ENCODE results near the gene POTEI. TPM values are rescaled to one million over a fixed set of nuclear protein-coding genes. Genes with fewer than 3 reads are reported as not detected.
"Not testable (repeated sequence)": the region's sequence is repeated elsewhere in the genome, so short reads cannot be mapped to it uniquely, and the experiment has no call there.

POTEI gene
- total RNA-seq, 1 experiment from 2014 or later: 1.2 TPM

DNA sequence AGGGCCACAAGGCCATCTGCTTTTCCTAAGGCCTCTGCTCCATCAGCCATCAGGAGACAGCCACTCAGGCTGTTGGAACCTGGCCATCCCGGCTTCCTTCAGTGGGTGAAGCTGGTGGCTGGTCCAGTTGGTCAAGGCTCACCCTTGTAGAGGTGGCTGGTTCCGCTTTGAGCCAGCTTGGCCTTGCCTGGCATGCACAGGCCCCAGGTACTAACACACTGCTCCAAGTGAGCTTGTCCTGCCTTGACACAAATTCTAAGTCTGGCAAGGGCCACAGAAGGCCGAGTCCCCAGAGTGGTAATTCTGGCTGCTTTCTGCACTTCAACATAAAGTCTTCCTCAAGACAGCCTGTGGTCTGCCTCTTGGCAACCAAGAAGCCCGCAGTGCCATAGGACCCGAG is 56.2 kb downstream of the POTEI start:
- WGBS (ENCODE audit: extremely low coverage, insufficient read length, low lambda C conversion rate): no CpG with 5 or more reads among the region's 5 CpGs

DNA sequence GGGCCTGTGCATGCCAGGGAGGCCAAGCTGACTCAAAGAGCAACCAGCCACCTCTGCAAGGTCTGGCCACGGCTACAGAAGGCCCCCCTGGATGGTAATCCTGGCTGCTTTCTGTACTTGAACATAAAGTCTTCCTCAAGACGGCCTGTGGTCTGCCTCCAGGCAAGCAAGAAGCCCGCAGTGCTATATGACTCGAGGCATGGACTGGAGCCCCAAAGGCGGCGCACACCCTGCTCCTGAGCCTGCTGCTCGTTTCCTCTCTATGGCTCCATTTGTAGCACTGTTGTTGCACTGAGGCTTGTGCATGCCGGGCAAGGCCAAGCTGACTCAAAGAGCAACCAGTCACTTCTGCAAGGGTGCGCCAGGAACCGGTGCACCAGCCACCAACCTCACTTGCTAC is 57.3 kb downstream of the POTEI start:
- H3K56ac ChIP-seq (ENCODE audit: insufficient read length, low read depth, low read length); H2BK12ac ChIP-seq (ENCODE audit: insufficient read length, low read depth, low read length); H3K4ac ChIP-seq (ENCODE audit: low read depth, low read length); H3K18ac ChIP-seq (ENCODE audit: insufficient read length, low read depth, low read length); H2BK5ac ChIP-seq (ENCODE audit: insufficient read length, low read length); H3K27me3 ChIP-seq (ENCODE audit: insufficient read depth, low read length); H3K79me1 ChIP-seq (ENCODE audit: insufficient read depth, low read depth, low read length, poor library complexity, severe bottlenecking); H2BK20ac ChIP-seq (ENCODE audit: low read depth, low read length, poor library complexity, severe bottlenecking); H3T11ph ChIP-seq (ENCODE audit: low read length); DNase-seq; H3K79me2 ChIP-seq (ENCODE audit: insufficient read depth, low read length); H3K27ac Mint-ChIP-seq; H3K4me1 ChIP-seq (ENCODE audit: insufficient read depth, low read length); H4K8ac ChIP-seq (replicated peaks; ENCODE audit: insufficient read length, low read depth, low read length); H3K23me2 ChIP-seq (ENCODE audit: insufficient read length, low read depth, low read length, poor library complexity, severe bottlenecking); H3K27me3 Mint-ChIP-seq (ENCODE audit: low read depth); H3K14ac ChIP-seq (ENCODE audit: insufficient read depth, low read length); H3K23ac ChIP-seq (ENCODE audit: insufficient read length, low read depth, low read length); H3K36me3 Mint-ChIP-seq (ENCODE audit: insufficient read depth in 1 of 3, low read depth in 3 of 3); H2AFZ ChIP-seq (ENCODE audit: low read length); H2AK5ac ChIP-seq (ENCODE audit: insufficient read length, low read length); H2BK15ac ChIP-seq (ENCODE audit: low read depth, low read length); H2BK120ac ChIP-seq (ENCODE audit: low read depth, low read length, poor library complexity, severe bottlenecking); H3K9me3 Mint-ChIP-seq; H4K5ac ChIP-seq (ENCODE audit: insufficient read length, low read depth, low read length); H3K4me3 Mint-ChIP-seq; H3K4me1 Mint-ChIP-seq; H3K9me3 ChIP-seq (ENCODE audit: control insufficient read depth, low read depth, low read length); H4K20me1 ChIP-seq (ENCODE audit: control insufficient read depth, insufficient read depth, insufficient read length); H3K4me2 ChIP-seq (ENCODE audit: insufficient read depth, insufficient read length, low read length); H4K91ac ChIP-seq (ENCODE audit: insufficient read length, low read depth, low read length); H3K27ac ChIP-seq (ENCODE audit: insufficient read length, low read depth, low read length); H3K9ac ChIP-seq (ENCODE audit: extremely low read depth, insufficient read length, low read length): not testable (repeated sequence)
- WGBS (ENCODE audit: extremely low coverage, insufficient read length, low lambda C conversion rate): no CpG with 5 or more reads among the region's 10 CpGs

More for the DNA sequence above, 56.2 kb downstream of the POTEI start:
- not testable (repeated sequence) for H3K9ac ChIP-seq (ENCODE audit: extremely low read depth, insufficient read length, low read length); H3K4me3 Mint-ChIP-seq; H4K5ac ChIP-seq (ENCODE audit: insufficient read length, low read depth, low read length); H3K23ac ChIP-seq (ENCODE audit: insufficient read length, low read depth, low read length); H3K14ac ChIP-seq (ENCODE audit: insufficient read depth, low read length); H3K27me3 ChIP-seq (ENCODE audit: insufficient read depth, low read length); H3T11ph ChIP-seq (ENCODE audit: low read length); H3K79me2 ChIP-seq (ENCODE audit: insufficient read depth, low read length); H2BK12ac ChIP-seq (ENCODE audit: insufficient read length, low read depth, low read length); H2BK5ac ChIP-seq (ENCODE audit: insufficient read length, low read length); H3K9me3 ChIP-seq (ENCODE audit: control insufficient read depth, low read depth, low read length); H4K20me1 ChIP-seq (ENCODE audit: control insufficient read depth, insufficient read depth, insufficient read length); H3K27ac ChIP-seq (ENCODE audit: insufficient read length, low read depth, low read length); H3K27me3 Mint-ChIP-seq (ENCODE audit: low read depth); H3K4me1 Mint-ChIP-seq; H3K4me2 ChIP-seq (ENCODE audit: insufficient read depth, insufficient read length, low read length); H3K27ac Mint-ChIP-seq; H2BK120ac ChIP-seq (ENCODE audit: low read depth, low read length, poor library complexity, severe bottlenecking); H2AFZ ChIP-seq (ENCODE audit: low read length); H3K18ac ChIP-seq (ENCODE audit: insufficient read length, low read depth, low read length); H4K8ac ChIP-seq (replicated peaks; ENCODE audit: insufficient read length, low read depth, low read length); H3K79me1 ChIP-seq (ENCODE audit: insufficient read depth, low read depth, low read length, poor library complexity, severe bottlenecking); H3K4ac ChIP-seq (ENCODE audit: low read depth, low read length); H4K91ac ChIP-seq (ENCODE audit: insufficient read length, low read depth, low read length); H3K4me1 ChIP-seq (ENCODE audit: insufficient read depth, low read length); H2AK5ac ChIP-seq (ENCODE audit: insufficient read length, low read length); H3K9me3 Mint-ChIP-seq; H3K36me3 Mint-ChIP-seq (ENCODE audit: insufficient read depth in 1 of 3, low read depth in 3 of 3); H3K23me2 ChIP-seq (ENCODE audit: insufficient read length, low read depth, low read length, poor library complexity, severe bottlenecking); H2BK20ac ChIP-seq (ENCODE audit: low read depth, low read length, poor library complexity, severe bottlenecking); H3K56ac ChIP-seq (ENCODE audit: insufficient read length, low read depth, low read length); H2BK15ac ChIP-seq (ENCODE audit: low read depth, low read length)
- peak; percentile 5 for DNase-seq

All from H9 (cell line).